OCI-LY7 (cell line): Measurements from ENCODE around the gene POLA1. TPM values are rescaled to one million over a fixed set of nuclear protein-coding genes. Genes with fewer than 3 reads are reported as not detected.

Source experiments
- Bru-seq: library from RNA; stranded (reverse); fragments of 400-500 nt; gene quantifications from one replicate; lab custom pipeline; 2021; lab: Mats Ljungman, UMichigan
- BruChase-seq, 2 experiments: library from RNA; stranded (reverse); fragments of 400-500 nt; gene quantifications; one replicate each; lab custom pipeline; 2021; lab: Mats Ljungman, UMichigan
- BruUV-seq: library from RNA; stranded (reverse); fragments of 400-500 nt; replicated peaks from 2 replicates; lab custom pipeline; 2021; lab: Mats Ljungman, UMichigan
- CTCF ChIA-PET: fragments of 300-600 bp; sonication (Branson Sonifier 250); formaldehyde crosslinking; loops from one replicate; lab custom pipeline; 2022; ENCODE audit warnings: antibody characterized with exemption; ENCODE audit not compliant: unreplicated experiment; lab: Charles Lee
- POLR2A ChIA-PET: fragments of 300-600 bp; sonication (Branson Sonifier 250); formaldehyde crosslinking; loops from one replicate; lab custom pipeline; 2022; ENCODE audit warnings: antibody characterized with exemption; lab: Charles Lee
- DNase-seq: peaks from one replicate; pipeline ENCODE4 v3.0.0-alpha.2; 2015; ENCODE audit warnings: low spot score
- H2AFZ ChIP-seq: fragments of 200-600 bp; sonication (generic), shearing (Covaris generic); 2 replicates; pipeline ENCODE4 v1.6.1; 2014; ENCODE audit warnings: mild to moderate bottlenecking, antibody characterized with exemption, low read length, moderate library complexity
- H3K27ac ChIP-seq: fragments of 200-600 bp; sonication (generic); 2 replicates; pipeline ENCODE4 v1.5.1; 2014; ENCODE audit warnings: mixed run types, low read depth, mild to moderate bottlenecking, moderate library complexity, low read length, inconsistent platforms; ENCODE audit not compliant: poor library complexity, severe bottlenecking
- H3K36me3 ChIP-seq: fragments of 200-600 bp; sonication (generic); 2 replicates; pipeline ENCODE4 v1.6.1; 2014; ENCODE audit warnings: mild to moderate bottlenecking, antibody characterized with exemption, low read length, moderate library complexity, mixed read lengths; ENCODE audit not compliant: insufficient read depth
- H3K4me1 ChIP-seq: fragments of 200-600 bp; sonication (generic); 2 replicates; pipeline ENCODE4 v1.5.1; 2014; ENCODE audit warnings: mild to moderate bottlenecking, low read length; ENCODE audit not compliant: insufficient read depth, poor library complexity, severe bottlenecking
- H3K4me2 ChIP-seq: fragments of 200-600 bp; sonication (generic); 2 replicates; pipeline ENCODE4 v1.6.1; 2014; ENCODE audit warnings: mild to moderate bottlenecking, low read length
- H3K4me3 ChIP-seq: fragments of 200-600 bp; sonication (generic); 2 replicates; pipeline ENCODE4 v1.5.1; 2014; ENCODE audit warnings: mild to moderate bottlenecking, low read depth, low read length; ENCODE audit not compliant: poor library complexity, severe bottlenecking
- H3K79me2 ChIP-seq: fragments of 200-600 bp; sonication (generic); 2 replicates; pipeline ENCODE4 v1.6.1; 2016; ENCODE audit warnings: low read depth, mild to moderate bottlenecking, low read length, moderate library complexity, mixed read lengths; ENCODE audit not compliant: insufficient read depth
- H3K9me2 ChIP-seq: fragments of 200-600 bp; sonication (generic); 2 replicates; pipeline ENCODE4 v1.6.1; 2016; ENCODE audit warnings: mild to moderate bottlenecking, low read length, mixed read lengths; ENCODE audit not compliant: insufficient read depth
- H3K9me3 ChIP-seq: fragments of 200-600 bp; sonication (generic); 2 replicates; pipeline ENCODE4 v1.6.1; 2014; ENCODE audit warnings: mild to moderate bottlenecking, mixed run types, low read length, mixed read lengths
- H4K20me1 ChIP-seq: fragments of 200-600 bp; sonication (generic); 2 replicates; pipeline ENCODE4 v1.6.1; 2014; ENCODE audit warnings: mild to moderate bottlenecking, antibody characterized with exemption, low read length, moderate library complexity, mixed read lengths; ENCODE audit not compliant: insufficient read depth
- EZH2phosphoT487 ChIP-seq: fragments of 200-600 bp; sonication (generic); IDR thresholded peaks from 2 replicates; pipeline ENCODE4 v1.6.1; 2018; ENCODE audit warnings: low read depth, borderline replicate concordance, mild to moderate bottlenecking, mixed run types, antibody characterized with exemption, low read length, moderate library complexity, mixed read lengths
- intact Hi-C: fragments of 100-400 bp; cut with micrococcal nuclease; formaldehyde crosslinking; loops from one replicate; pipeline ENCODE4 v1.10.0; 2022; ENCODE audit not compliant: unreplicated experiment
- long read RNA-seq: library from polyadenylated mRNA; stranded (forward); transcript quantifications from one replicate; pipeline ENCODE4 v2.0.0, GENCODE V29; 2022
- total RNA-seq, 2 experiments: library from RNA; depleted of rRNA in 1 of 2; stranded (reverse); fragments of >200 nt in 1 of 2; shearing (Covaris generic) in 1 of 2; gene quantifications; 2 replicates each; pipeline ENCODE4 v1.2.3, GENCODE V29; 2014 to 2022
- TF ChIP-seq, protein P1 (sequence below): fragments of 200-600 bp; sonication (generic); conservative IDR thresholded peaks from 2 replicates; pipeline ENCODE4 v1.5.1; 2014; ENCODE audit warnings: mild to moderate bottlenecking, antibody characterized with exemption, low read length, moderate library complexity, mixed read lengths

The POLA1 gene, protein sequence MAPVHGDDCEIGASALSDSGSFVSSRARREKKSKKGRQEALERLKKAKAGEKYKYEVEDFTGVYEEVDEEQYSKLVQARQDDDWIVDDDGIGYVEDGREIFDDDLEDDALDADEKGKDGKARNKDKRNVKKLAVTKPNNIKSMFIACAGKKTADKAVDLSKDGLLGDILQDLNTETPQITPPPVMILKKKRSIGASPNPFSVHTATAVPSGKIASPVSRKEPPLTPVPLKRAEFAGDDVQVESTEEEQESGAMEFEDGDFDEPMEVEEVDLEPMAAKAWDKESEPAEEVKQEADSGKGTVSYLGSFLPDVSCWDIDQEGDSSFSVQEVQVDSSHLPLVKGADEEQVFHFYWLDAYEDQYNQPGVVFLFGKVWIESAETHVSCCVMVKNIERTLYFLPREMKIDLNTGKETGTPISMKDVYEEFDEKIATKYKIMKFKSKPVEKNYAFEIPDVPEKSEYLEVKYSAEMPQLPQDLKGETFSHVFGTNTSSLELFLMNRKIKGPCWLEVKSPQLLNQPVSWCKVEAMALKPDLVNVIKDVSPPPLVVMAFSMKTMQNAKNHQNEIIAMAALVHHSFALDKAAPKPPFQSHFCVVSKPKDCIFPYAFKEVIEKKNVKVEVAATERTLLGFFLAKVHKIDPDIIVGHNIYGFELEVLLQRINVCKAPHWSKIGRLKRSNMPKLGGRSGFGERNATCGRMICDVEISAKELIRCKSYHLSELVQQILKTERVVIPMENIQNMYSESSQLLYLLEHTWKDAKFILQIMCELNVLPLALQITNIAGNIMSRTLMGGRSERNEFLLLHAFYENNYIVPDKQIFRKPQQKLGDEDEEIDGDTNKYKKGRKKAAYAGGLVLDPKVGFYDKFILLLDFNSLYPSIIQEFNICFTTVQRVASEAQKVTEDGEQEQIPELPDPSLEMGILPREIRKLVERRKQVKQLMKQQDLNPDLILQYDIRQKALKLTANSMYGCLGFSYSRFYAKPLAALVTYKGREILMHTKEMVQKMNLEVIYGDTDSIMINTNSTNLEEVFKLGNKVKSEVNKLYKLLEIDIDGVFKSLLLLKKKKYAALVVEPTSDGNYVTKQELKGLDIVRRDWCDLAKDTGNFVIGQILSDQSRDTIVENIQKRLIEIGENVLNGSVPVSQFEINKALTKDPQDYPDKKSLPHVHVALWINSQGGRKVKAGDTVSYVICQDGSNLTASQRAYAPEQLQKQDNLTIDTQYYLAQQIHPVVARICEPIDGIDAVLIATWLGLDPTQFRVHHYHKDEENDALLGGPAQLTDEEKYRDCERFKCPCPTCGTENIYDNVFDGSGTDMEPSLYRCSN (N-terminal part only)
- total RNA-seq (2014; rRNA removed; shearing (Covaris generic)) (58.0 and 60.1 TPM in 2 replicates), total RNA-seq (2022) (62.2 and 65.1 TPM in 2 replicates), Bru-seq, nascent RNA (percentile 89 among the genes with signal in this experiment), BruChase-seq, experiment 1, labeled RNA remaining after a 6-hour chase (percentile 83 among the genes with signal in this experiment), BruChase-seq, experiment 2, labeled RNA remaining after a 2-hour chase (percentile 86 among the genes with signal in this experiment)
- long read RNA-seq, full-length matches to known transcripts, result 30 of 65 reads
- long read RNA-seq, partial matches to known transcripts, result 15 of 65 reads
- long read RNA-seq, other reads (novel, unspliced or antisense), result 20 of 65 reads

DNA sequence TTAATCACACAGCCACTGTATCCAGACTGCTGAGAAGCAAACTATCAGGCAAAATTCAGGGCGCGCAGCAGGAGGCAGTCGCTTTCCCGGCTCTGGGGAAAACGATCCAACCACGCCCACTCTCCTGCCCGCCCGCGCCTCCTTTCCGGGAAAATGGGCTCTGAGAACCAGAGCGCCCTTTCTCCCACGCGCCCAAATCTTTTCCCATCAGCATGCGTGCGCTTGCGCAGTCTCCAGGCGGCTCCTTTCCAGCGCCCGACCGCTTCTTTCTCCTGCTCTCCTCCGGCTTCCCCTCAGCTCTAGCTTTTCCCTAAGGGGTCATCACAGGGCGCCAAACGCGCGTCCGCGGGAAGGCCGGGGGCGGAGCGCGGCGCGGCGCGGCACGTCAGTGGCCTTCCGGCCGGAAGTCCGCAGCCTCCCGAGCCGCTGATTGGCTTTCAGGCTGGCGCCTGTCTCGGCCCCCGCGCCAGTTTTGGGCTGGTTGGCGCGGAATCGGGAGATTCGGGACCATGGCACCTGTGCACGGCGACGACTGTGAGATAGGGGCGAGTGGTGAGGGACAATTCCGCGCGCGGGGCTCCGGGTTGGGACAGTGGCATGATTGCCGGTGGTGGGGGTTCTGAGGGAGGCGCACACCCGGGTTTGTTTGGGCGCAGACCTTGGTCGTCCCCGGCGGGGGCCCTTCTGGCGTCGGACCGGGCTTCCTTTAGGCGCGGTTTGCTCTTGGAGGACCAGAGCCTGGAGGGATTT, at the start of gene POLA1:
Gene POLA1, plus strand, starts transcription at position 466 of the 750 bp plus-strand sequence. Its CDS starts 44 bp downstream, at position 510.
- Histone ChIP-seq H2AFZ (peak within 1 kb of the TSS; percentile 94), H3K9me3 (no peaks in the 10 kb centered on the region), H3K36me3 (peaks cover 36% of the 10 kb centered on the region), H3K4me1 (peaks cover 32% of the 10 kb centered on the region), H3K4me3 (peak within 1 kb of the TSS; percentile 94), H4K20me1 (peaks cover 15% of the 10 kb centered on the region), H3K4me2 (peak within 1 kb of the TSS; percentile 78), H3K9me2 (no peaks in the 10 kb centered on the region), H3K79me2 (peaks cover 52% of the 10 kb centered on the region), H3K27ac (peak within 1 kb of the TSS; percentile 63)
- intact Hi-C loops, result loop anchor here (2.0 to 10.0 kb wide), 2 partner anchors 229 to 543 kb away; partner anchors contain the start of gene PDK3
- TF ChIP-seq EZH2phosphoT487, result no peak
- TF ChIP-seq, protein P1, sequence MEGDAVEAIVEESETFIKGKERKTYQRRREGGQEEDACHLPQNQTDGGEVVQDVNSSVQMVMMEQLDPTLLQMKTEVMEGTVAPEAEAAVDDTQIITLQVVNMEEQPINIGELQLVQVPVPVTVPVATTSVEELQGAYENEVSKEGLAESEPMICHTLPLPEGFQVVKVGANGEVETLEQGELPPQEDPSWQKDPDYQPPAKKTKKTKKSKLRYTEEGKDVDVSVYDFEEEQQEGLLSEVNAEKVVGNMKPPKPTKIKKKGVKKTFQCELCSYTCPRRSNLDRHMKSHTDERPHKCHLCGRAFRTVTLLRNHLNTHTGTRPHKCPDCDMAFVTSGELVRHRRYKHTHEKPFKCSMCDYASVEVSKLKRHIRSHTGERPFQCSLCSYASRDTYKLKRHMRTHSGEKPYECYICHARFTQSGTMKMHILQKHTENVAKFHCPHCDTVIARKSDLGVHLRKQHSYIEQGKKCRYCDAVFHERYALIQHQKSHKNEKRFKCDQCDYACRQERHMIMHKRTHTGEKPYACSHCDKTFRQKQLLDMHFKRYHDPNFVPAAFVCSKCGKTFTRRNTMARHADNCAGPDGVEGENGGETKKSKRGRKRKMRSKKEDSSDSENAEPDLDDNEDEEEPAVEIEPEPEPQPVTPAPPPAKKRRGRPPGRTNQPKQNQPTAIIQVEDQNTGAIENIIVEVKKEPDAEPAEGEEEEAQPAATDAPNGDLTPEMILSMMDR, result no peak
- DNase-seq, result peak; percentile 91
- no TSS peak for BruUV-seq
- ChIA-PET CTCF (no interaction called here), POLR2A (interaction anchor here (1.1 kb wide), 1 partner anchor 85 kb away, joined by 3 read pairs; no protein-coding TSS in a partner anchor)

DNA sequence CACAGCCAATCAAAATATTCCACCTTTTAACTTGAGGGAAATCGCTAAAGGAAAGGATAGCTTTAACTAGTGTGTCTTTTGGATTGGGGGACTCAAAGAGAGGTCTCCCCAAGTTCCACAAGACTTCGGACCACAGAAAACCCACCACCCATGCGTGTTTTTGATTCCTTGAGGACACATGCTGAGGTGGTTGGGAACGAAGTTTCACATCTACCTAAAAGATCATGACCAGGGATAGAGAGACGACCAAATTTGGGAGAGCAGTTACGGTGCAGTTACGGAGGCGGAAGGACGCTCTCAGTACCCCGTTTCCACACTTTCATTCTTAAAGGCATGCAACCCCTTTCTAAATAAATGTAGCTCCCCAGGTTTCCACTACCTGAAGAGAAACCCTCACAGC, 47.7 kb upstream of the POLA1 start:
- no peak for DNase-seq
- Histone ChIP-seq H3K4me3 (no peak overlapping the region), H4K20me1 (no peaks in the 10 kb centered on the region), H3K36me3 (no peaks in the 10 kb centered on the region), H3K27ac (no peak overlapping the region), H2AFZ (no peak overlapping the region), H3K79me2 (no peaks in the 10 kb centered on the region), H3K4me2 (no peak overlapping the region), H3K9me2 (no peaks in the 10 kb centered on the region), H3K4me1 (no peaks in the 10 kb centered on the region), H3K9me3 (no peaks in the 10 kb centered on the region)
- intact Hi-C loops, result no loop called here
- no TSS peak for BruUV-seq
- POLR2A ChIA-PET, result no interaction called here
- CTCF ChIA-PET, result no interaction called here
- TF ChIP-seq EZH2phosphoT487, result no peak
- TF ChIP-seq, protein P1, result no peak
